Activated CD8-positive, alpha-beta memory T cell treated with anti-CD3 and anti-CD28 coated beads for 4 hours (primary cell): ENCODE data around the gene SPON1.
"Not testable (repeated sequence)": the region's sequence is repeated elsewhere in the genome, so short reads cannot be mapped to it uniquely, and the experiment has no call there.

Source experiments
- DNase-seq, 2 donors: peaks; one replicate each; pipeline ENCODE4 v3.0.0-alpha.2; 2020; ENCODE audit warnings: low read depth in 2 of 2

Gene SPON1

GRCh38 chr11:13983081-13983751 lies 20.7 kb downstream of the SPON1 start:
- no peak for DNase-seq

- no peak for DNase-seq
Observed at GRCh38 chr11:13984616-13985450, 22.3 kb downstream of the SPON1 start.

- DNase-seq: not testable (repeated sequence)
Observed at GRCh38 chr11:13986695-13987094, 24.2 kb downstream of the SPON1 start.

- not testable (repeated sequence) for DNase-seq
Observed at GRCh38 chr11:13992158-13992856, 29.8 kb downstream of the SPON1 start.

- no peak for DNase-seq
Observed at GRCh38 chr11:13993096-13993765, 30.7 kb downstream of the SPON1 start.

- no peak for DNase-seq
Observed at GRCh38 chr11:13997881-13998280, 35.4 kb downstream of the SPON1 start.

- DNase-seq: no peak
Observed at GRCh38 chr11:13999704-14000103, 37.2 kb downstream of the SPON1 start.

- no peak for DNase-seq
Observed at GRCh38 chr11:14001597-14001996, 39.1 kb downstream of the SPON1 start.

GRCh38 chr11:14007566-14007965 lies 45.0 kb downstream of the SPON1 start:
- no peak for DNase-seq

- DNase-seq: no peak
Observed at GRCh38 chr11:14010665-14011064, 48.1 kb downstream of the SPON1 start.

- DNase-seq: no peak
Observed at GRCh38 chr11:14012846-14013245, 50.3 kb downstream of the SPON1 start.

- no peak for DNase-seq
Observed at GRCh38 chr11:14015711-14016110, 53.2 kb downstream of the SPON1 start.

GRCh38 chr11:14018441-14018840 lies 55.9 kb downstream of the SPON1 start:
- no peak for DNase-seq

GRCh38 chr11:14021738-14022137 lies 59.2 kb downstream of the SPON1 start:
- DNase-seq: no peak

- no peak for DNase-seq
Observed at GRCh38 chr11:14022251-14022650, 59.7 kb downstream of the SPON1 start.

GRCh38 chr11:14022821-14023220 lies 60.3 kb downstream of the SPON1 start:
- no peak for DNase-seq

GRCh38 chr11:14026961-14027360 lies 64.4 kb downstream of the SPON1 start:
- no peak for DNase-seq

- no peak for DNase-seq
Observed at GRCh38 chr11:14027525-14027924, 65.0 kb downstream of the SPON1 start.

GRCh38 chr11:14029440-14029839 lies 66.9 kb downstream of the SPON1 start:
- no peak for DNase-seq

- no peak for DNase-seq
Observed at GRCh38 chr11:14029971-14030920, 67.7 kb downstream of the SPON1 start.

- DNase-seq: not testable (repeated sequence)
Observed at GRCh38 chr11:14035526-14035925, 73.0 kb downstream of the SPON1 start.
